ENCODE results near the gene PRXL2B.

DNA sequence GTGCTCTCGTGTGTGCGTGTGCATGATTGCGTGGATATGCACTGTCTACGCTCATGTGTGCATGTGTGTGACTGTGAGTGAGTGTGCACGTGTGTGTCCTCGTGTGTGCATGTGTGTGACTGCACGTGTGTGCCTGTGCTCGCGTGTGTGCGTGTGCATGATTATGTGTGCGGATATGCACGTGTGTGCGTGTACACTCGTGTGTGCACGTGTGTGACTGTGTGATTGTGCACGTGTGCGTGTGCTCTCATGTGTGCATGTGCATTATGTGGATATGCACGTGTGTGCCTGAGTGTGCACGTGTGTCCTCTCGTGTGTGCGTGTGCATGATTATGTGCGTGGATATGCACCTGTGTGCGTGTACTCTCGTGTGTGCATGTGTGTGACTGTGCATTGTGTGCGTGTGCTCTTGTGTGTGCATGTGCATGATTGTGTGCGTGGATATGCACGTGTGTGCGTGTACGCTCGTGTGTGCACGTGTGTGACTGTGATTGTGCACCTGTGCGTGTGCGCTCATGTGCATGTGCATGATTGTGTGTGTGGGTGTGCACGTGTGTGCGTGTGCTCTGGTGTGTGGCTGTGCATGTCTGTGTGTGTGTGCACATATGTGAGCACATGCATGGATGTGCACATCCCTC, 44.0 kb downstream of the PRXL2B start:
- no peak for TF ChIP-seq POLR2A (IDR thresholded peaks at IDR 0.05)
- TF ChIP-seq, protein P1, sequence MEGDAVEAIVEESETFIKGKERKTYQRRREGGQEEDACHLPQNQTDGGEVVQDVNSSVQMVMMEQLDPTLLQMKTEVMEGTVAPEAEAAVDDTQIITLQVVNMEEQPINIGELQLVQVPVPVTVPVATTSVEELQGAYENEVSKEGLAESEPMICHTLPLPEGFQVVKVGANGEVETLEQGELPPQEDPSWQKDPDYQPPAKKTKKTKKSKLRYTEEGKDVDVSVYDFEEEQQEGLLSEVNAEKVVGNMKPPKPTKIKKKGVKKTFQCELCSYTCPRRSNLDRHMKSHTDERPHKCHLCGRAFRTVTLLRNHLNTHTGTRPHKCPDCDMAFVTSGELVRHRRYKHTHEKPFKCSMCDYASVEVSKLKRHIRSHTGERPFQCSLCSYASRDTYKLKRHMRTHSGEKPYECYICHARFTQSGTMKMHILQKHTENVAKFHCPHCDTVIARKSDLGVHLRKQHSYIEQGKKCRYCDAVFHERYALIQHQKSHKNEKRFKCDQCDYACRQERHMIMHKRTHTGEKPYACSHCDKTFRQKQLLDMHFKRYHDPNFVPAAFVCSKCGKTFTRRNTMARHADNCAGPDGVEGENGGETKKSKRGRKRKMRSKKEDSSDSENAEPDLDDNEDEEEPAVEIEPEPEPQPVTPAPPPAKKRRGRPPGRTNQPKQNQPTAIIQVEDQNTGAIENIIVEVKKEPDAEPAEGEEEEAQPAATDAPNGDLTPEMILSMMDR (IDR thresholded peaks at IDR 0.05), result no peak

All from transverse colon (tissue), 3 donors.